Hematopoietic multipotent progenitor cell (in vitro differentiated cells): ENCODE measurements around the gene SERPINI1. TPM values are rescaled to one million over a fixed set of nuclear protein-coding genes. Genes with fewer than 3 reads are reported as not detected.

Source experiments
- DNase-seq, 3 donors: peaks; one replicate each; pipeline ENCODE4 v3.0.0-alpha.2; 2011 to 2015; ENCODE audit warnings: low read depth in 2 of 3, low spot score in 2 of 3
- total RNA-seq: library from RNA; depleted of rRNA; stranded (reverse); fragments of >200 nt; gene quantifications from one replicate; pipeline ENCODE4 v1.2.3, GENCODE V29; 2012

Gene SERPINI1
- total RNA-seq, 1 donor: 3.2 TPM

DNA sequence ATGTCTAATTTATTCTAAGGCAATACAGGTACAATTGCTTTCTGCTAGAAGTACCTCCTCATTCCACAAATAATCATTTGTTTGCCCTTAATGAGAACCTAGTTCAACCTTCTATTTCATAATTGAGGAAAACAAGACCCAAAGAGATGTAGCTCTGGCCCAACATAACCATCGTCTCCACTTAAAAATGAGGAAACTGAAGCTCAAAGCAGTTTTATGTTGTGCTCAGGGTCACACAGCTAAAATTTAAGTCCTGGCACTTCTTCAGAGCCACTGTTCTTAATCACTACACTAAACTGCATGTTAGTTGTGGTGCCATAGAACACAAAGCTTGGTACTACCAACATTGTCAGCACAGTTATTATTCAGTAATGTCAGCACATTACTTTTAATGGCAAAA is 108.0 kb downstream of the SERPINI1 start:
- no peak for DNase-seq

DNA sequence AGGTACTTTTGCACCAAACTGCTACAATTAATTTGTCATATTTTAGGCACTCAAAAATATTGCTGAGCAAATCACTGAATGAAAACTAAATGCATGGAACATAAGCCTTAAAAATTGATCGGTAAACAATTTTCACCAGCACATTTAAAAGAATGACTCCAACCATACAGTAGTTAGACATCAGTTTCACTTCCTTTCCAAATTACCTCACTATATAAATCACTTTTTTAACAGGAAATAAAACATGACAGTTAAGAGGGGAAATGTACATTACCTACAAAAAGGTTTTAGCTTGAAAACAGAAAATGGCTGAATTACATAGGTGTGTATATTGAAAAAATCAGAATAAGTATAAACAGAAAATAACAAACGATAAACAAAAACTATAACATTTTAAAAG is 108.4 kb downstream of the SERPINI1 start:
- DNase-seq: peak in 1 of 3 donors; percentile 34

DNA sequence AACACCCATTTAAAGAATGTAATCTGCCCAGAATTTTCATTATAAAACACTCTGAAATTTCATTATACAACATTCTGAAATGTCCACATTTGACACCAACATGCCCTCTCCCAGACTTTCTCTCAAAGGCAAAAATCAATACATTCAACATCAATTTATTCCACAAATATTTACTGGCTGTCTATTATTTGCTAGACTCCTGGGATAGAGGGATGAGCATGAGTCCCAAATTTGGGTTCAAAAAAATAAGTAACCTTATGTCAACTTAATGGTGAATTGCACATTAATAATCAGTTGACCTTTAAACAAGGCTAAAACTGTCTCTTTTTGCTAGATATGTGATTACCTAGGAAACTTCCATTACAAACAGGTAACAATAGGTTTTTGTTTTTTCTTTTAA is 109.0 kb downstream of the SERPINI1 start:
- no peak for DNase-seq

DNA sequence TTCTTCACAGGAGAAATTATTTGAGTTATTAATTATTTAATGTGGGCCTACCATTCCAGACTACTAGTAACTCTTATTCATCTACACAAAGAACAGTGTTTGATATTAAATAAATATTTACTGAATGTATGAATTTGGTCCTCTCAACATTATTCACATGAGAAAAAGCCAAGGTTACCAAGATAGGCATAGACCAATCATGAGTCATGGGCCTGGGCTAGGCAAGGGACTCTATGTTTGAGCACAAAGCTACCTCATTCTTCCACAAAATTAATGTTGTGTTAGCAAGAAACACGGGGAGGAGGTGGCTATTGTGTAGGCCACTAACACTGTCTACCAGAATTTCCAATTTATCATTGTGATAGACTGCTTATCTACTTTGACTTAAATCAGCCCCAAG is 115.7 kb downstream of the SERPINI1 start:
- DNase-seq: no peak

DNA sequence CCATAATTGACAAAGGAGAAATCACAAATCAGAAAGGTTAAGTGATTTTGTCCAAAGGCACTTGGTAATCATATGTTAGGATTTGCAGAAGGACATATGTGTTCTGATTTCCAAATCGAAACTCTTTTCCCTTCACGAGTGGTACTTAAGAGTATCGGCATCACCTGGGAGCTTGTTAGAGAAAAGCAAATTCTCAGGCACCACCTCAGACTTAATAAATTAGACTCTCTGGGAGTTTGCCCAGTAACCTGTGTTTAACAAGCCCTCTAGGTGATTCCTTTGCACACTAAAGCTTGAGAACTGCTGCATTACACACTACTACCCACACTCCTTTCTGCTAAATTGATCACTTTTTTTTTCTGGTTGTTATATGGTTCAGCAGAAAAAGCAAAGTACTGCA is 116.2 kb downstream of the SERPINI1 start:
- no peak for DNase-seq

DNA sequence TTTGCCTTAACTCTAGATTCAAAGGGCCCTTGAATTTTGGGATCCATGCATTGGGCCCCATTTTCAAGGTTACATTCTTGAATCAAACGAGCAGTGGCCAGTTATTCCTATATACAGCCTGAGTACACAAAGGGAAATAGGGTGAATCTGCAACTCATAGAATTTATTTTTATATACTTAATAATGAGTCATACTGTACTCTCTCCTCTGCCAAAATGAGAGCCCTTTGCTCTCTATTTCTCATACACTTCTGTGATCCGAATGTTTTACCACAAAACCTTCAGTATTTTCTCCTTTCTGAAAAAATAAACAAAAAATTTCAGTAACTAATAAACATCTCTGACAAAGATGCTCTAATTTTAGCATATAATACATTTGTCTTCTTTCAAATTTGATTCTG is 116.7 kb downstream of the SERPINI1 start:
- DNase-seq: no peak

DNA sequence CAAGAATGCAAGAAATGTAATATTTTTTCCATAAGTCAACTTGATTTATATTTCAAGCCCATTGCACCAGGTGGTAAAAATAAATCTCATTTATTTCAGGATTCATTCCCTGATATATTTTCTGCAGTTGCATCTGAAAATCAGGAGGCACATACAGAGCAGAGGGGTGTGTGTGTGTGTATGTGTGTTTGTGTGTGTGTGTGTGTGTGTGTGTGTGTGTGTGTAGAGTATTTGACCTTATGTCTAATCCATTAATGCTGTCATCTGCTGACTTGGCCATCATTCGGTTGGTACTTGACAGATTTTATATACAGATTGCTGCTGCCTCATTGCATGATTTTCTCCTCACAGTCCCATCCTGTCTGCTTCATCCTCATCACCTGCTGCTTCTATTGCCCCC is 118.5 kb downstream of the SERPINI1 start:
- no peak for DNase-seq

DNA sequence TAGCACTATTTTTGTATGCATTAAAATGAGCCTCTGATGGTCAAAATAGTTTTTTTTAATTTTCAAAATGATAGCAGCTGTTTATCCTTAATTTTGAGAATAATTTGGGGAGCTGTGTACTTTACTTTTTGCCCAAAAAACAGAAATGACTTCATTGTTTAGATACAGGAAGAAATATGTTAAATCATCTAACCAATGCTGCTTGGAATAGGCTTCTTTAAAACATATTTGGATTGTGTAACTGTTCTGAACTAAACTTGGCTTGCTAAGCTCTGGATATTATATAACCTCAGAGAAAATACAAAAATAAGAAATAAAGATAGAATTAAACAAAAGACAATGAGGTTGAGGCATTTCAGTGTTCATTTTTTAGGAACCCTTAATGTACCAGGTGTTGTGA is 119.3 kb downstream of the SERPINI1 start:
- no peak for DNase-seq

DNA sequence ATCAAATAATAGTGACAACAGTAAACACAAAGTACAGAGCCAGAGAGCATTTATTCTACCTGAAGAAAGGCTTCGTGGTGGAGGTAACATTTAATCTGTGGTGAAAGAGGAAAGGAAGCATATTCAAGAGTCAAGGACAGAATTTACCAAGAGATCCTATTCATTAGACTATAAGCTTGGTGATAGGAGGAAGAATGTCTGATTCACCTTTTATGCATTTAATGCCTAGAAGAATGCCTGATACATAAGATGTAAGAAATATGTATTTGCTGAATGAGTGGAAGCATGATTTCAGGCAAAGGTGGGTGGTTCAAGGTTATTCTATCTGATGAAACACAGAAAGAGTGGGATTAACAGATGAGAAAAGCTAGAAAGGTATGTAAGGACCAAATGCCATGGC is 119.8 kb downstream of the SERPINI1 start:
- DNase-seq: no peak

DNA sequence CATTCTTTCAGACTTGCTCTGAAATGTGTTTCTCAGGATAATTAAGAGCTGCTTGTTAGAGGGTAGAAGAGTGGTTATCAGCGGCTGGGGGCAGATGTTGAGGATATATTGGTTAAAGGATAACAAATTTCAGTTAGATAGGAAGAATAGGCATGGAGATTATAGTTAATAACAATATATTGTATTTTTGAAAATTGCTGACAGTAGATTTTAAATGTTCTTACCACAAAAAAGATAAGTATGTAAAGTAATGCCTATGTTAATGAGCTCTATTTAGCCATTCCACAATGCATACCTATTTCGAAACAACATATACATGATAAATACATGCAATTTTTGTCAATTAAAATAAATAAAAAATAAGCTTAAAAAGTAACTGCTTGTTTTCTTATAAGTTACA is 123.3 kb downstream of the SERPINI1 start:
- no peak for DNase-seq

DNA sequence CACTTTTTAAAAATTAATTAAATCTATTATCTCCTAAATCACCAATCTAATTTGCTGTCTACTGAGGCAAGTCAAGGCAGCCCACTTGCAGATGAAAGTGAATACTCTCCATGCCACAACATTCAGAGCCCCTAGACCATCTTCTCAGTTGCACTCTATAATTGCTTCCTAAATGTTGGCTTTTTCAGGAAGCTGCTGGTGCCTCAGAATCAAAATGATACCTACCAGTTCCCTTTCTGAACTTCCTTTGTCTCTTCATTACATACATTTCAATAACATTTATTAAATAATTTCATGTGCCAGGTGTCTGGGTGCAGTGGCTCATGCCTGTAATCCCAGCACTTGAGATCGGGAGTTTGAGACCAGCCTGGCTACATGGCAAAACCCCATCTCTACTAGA is 124.1 kb downstream of the SERPINI1 start:
- no peak for DNase-seq

DNA sequence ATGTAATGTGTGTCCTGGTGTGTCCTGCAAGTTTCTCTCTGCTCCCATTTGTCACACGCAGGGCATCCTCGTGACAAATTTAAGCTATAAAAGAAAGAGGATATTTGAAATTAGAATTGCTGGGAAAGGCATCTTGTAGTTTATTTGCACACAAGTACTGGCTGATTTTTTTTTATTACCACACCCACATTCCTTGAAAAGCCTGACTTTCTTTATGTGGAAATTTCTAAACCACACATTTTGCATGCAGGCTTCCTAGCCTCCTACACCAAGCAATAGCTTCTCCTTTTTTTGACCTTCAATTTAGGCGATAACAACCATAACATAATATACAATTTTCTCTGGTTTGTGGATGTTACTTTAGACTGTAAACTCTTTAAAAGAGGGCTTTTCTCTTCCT is 126.1 kb downstream of the SERPINI1 start:
- DNase-seq: no peak

DNA sequence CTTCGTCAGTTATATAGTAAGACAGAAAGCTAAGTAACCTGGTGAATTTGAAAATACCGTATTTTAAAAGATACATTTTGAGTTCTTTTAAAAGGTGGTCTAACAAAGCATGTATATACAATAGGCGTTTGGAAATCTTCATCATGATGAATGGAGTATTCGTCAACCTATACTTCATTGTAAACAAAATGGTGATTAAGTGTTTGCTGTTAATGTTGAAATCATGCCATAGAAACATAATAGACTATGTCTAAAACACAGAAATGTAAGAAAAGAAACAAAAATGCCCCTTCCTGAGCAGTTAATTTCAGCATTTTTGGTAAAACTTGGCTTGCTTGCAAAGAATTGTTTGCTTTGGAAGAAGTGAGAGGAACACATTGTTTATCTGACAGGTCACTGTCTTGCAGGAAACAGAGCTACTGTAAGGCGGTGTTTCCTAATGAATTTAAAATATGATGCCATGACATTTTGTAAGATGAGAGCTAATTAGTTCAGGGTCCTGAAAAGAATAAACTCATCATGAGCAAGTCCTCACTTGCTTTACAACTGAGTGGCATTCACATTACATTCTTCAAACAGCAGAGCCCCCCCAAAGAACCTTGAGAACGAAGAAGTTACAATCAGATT is 126.7 kb downstream of the SERPINI1 start:
- DNase-seq: no peak

DNA sequence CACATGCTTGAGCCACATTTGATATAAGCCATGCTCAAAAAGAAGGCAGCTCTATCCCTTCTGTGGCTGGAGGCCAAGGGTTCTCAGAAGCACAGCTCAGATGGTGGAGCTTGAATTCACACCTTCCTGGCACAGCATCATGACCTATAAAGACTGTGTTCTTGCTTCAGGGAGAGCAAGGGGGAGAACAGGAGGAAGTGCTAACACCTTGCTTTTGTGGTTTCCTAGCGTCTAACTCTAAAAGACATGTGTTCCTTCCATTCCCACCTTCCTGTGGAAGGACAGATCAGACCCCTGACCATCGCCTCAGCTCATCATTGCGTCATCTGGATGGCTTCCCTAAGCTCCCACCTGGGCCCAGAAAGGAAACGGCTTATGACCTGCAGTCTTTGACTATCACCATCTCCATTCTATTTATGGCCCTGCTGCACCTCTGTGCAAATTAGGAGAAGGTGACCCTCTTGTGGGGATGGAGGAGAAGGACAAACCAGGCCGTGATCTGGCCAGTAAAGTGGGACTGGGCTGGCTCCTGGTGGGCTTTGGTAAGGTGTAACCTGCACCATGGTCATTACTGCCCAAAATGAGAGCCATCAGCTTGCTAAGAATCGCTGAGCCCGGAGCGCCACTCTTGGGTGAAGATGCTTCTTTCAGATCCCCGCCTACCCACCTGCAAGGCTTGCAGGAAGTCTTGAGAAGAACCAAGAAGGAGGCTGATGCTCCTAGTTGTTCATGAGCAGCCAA is 128.5 kb downstream of the SERPINI1 start:
- peak in 1 of 3 donors; percentile 15 for DNase-seq

DNA sequence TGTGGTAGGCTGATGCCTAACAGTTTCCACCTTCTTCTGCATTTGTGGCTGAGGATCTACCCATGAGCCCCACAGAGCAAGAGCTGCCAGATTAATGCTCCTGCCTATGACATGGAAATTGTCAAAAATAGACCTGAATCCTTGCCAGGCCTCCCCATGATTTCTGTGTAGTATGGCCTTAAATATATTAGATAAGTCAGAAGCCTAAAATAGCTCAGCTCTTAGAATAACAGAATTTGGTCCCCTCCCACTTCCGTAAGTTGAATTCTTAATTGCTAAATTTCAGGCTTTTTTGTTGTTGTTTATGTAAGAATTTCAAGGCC is 129.0 kb downstream of the SERPINI1 start:
- DNase-seq: no peak

DNA sequence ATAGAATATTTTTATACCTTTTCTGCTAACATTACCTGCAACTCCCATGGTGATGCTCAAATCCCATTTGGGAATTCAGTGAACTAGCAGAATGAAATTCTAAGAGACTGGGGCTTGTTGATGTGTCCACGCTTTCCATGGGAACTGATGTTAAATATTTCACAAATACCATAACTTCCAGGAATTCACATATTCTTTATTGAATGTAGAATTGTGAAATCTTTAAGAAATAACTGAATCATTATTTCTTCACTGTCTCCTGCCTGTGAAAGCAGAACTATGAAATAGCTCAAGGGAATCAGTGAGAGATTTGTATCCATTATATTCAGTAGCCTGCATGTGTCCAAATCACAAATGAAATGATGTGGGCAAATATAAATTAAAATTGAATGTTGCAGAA is 130.8 kb downstream of the SERPINI1 start:
- no peak for DNase-seq

DNA sequence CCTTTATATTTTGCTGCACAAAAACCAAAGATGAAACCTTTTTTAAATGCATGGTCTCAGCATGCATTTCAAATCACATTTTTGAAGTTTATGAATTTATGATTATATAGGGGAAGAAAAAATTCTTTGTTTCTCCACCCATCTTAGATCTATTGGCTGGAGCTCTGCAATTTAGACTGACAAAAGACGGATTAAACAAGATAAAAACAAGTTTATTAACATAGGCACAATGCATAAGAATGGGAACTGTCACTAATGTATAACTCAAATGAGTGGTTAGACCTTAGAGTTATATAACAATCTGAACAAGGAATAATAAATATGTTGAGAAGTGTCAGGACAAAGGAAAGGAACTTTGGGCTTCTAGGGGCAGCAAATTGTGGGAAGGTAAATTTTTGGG is 132.5 kb downstream of the SERPINI1 start:
- no peak for DNase-seq

DNA sequence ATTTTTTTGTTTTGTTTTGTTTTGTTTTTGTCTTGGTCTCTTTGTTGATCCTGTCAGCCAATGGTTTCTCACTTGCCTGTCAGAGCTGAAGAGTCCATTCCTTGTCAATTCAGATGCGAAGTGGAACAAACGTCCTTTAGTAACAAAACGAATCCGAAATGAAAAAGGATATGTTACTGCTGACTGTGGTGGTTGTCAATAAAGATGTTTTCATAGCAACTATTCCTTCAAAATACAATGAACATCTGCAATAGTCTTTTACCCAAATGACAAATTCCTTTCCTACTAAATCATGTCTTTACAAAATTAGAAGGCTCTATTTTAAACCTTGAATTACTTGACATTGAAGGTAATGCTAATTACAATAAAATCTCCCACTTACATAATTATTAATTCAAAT is 134.7 kb downstream of the SERPINI1 start:
- DNase-seq: no peak

DNA sequence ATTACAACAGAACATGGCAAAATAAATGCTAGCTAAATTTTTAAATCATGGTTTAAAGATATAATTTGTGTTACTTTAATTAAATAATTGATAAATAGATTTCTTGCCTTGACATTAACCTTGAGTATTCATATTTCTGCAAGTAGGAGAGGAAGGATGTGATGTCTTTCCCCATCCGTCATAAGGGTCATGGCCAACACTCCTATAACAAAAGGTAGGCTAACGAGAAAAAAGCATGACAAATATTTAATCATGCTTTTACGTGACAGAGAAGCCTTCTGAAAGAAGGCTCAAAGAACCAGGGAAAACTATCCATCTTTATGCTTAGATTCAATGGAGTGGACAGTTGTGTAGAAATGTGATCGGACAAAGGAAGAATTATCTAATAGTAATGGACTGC is 135.2 kb downstream of the SERPINI1 start:
- DNase-seq: no peak

DNA sequence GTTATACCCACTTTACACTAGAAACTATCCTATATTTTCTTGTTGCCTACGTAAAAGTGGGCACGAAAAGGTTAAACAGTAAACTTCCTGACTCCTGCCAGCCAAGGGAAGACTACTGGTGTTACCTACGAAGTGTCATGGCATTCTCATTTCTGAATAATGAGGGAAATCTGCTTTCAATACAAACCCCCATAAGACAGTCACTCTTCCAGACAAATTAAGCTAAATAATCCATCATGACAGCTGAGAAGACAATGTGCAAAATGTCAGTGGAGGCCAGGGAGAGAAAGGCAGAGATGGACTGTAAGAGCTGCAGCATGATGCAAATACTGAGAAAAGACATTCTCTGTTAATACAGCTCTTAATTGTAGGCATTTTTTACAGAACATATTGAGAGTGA is 136.5 kb downstream of the SERPINI1 start:
- no peak for DNase-seq

DNA sequence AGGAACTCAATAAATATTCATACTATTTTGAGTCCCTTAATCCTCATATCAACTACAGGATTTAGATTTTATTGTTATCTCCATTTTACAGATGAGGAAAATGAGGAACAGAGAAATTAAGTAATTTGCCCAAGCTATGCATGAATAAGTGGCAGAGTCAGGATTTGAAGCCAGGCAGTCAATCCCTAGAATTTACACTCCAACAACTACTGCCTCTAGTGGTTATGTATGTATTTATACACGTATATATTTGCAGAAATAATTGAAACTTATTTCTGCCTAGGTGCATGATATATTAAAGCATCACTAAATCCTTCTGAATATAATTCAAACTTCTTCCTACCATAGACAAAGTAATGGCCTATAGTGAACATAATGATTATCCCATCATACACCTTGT is 137.4 kb downstream of the SERPINI1 start:
- no peak for DNase-seq

DNA sequence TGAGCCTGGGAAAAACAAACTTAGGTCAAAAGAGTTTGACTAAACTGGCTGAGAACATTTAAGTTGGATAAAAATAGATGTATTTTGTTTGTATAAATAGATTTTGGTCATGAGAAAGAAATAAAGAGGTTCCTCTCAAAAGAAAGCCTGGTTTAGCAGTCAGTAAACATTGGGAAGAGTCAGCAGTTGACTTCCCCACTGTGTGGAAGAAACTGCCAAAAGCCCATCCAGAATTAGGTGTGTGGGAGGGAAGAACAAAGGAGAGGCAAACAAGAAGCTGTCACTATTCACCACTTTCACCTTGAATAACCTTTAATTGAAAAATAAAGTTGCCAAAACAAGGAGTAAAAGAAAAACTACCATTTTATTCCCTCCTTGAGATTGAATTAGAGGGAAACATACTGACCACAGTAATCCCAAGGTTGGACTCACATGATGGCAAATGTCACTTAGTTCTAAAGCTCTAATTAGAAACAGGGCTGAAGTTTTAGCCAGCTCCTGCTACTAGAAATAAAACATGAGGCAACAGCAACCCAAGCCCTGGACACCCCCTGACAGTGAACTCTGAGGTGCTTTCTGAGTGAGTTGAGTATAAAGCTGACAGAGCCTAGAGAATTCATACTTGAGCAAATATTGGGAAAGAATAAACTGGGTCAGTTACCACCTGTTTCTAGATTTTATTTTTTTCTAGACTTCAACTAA is 139.3 kb downstream of the SERPINI1 start:
- DNase-seq: no peak
